Suprapubic skin (tissue), 3 donors: ENCODE results near the gene USP26.

Experiments
- EP300 ChIP-seq: sonication (generic); formaldehyde crosslinking; IDR thresholded peaks from one replicate; pipeline ENCODE4 v1.6.1; 2017; ENCODE audit warnings: antibody characterized with exemption
- POLR2A ChIP-seq, 2 donors: fragments of 450-650 bp; IDR thresholded peaks; one replicate each; pipeline ENCODE4 v1.6.1; 2017; ENCODE audit warnings: antibody characterized with exemption in 2 of 2, mild to moderate bottlenecking in 2 of 2, moderate library complexity in 2 of 2
- TF ChIP-seq, protein P1 (sequence below), 2 donors: fragments of 200-600 bp in 1 of 2; fragments of 450-650 bp in 1 of 2; sonication (generic) in 1 of 2; IDR thresholded peaks; one replicate each; pipeline ENCODE4 v1.5.1; 2016 to 2019; ENCODE audit warnings: antibody characterized with exemption in 2 of 2, mild to moderate bottlenecking in 1 of 2, moderate library complexity in 1 of 2

DNA sequence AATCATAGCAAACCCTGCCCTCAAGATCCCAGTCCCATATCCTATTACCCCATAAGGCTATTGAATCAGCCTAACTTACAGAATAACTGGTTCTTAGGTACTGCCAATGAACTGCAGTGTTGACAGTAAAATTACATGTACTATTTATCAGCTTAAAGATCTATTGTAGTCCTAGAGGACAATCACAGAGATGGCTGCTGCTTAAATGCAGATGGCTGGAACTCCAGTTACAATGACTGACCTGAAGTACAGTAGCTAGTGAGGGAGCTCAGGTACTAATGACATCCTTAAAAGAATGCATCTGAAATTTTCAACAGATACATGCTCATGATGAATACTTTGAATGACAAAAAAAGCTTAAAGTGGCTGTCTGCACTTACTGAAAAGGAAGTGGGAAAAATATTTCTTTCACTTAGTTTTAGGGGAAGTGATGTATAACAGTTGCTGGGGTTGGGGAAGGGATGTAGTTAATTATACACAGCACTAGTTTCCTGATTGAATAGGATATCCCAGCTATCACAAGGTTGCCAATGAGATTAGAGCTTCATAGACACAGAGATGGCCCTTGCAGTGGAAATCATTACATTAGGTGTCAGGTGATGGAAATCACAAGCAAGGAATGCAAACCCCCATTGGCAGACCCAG is 42.0 kb downstream of the USP26 start:
- no peak for TF ChIP-seq EP300
- TF ChIP-seq, protein P1, sequence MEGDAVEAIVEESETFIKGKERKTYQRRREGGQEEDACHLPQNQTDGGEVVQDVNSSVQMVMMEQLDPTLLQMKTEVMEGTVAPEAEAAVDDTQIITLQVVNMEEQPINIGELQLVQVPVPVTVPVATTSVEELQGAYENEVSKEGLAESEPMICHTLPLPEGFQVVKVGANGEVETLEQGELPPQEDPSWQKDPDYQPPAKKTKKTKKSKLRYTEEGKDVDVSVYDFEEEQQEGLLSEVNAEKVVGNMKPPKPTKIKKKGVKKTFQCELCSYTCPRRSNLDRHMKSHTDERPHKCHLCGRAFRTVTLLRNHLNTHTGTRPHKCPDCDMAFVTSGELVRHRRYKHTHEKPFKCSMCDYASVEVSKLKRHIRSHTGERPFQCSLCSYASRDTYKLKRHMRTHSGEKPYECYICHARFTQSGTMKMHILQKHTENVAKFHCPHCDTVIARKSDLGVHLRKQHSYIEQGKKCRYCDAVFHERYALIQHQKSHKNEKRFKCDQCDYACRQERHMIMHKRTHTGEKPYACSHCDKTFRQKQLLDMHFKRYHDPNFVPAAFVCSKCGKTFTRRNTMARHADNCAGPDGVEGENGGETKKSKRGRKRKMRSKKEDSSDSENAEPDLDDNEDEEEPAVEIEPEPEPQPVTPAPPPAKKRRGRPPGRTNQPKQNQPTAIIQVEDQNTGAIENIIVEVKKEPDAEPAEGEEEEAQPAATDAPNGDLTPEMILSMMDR (IDR thresholded peaks at IDR 0.05): no peak
- TF ChIP-seq POLR2A (IDR thresholded peaks at IDR 0.05): no peak
